Thoracic aorta (tissue), 2 donors: Measurements from ENCODE around the gene DENND2A. TPM values are rescaled to one million over a fixed set of nuclear protein-coding genes. Genes with fewer than 3 reads are reported as not detected.
"Not testable (repeated sequence)": the region's sequence is repeated elsewhere in the genome, so short reads cannot be mapped to it uniquely, and the experiment has no call there.

ENCODE experiments used
- ATAC-seq: fragments of 150-250 bp; one replicate; pipeline ENCODE4 v1.8.0; 2017; ENCODE audit warnings: low read depth; ENCODE audit not compliant: insufficient number of reproducible peaks, low FRiP score
- DNase-seq: peaks from one replicate; pipeline ENCODE4 v3.0.0-alpha.2; 2020; ENCODE audit warnings: low spot score
- H3K27ac ChIP-seq, 2 donors: fragments of 200-600 bp; sonication (generic); 1 replicate in 1 of 2; 2 replicates in 1 of 2; pipeline ENCODE4 v1.5.1; 2016; ENCODE audit warnings: mild to moderate bottlenecking in 2 of 2, moderate library complexity in 2 of 2
- H3K27me3 ChIP-seq: fragments of 200-600 bp; sonication (generic); replicated peaks from 2 replicates; pipeline ENCODE4 v1.6.0; 2016; ENCODE audit warnings: mild to moderate bottlenecking; ENCODE audit not compliant: insufficient read depth
- H3K36me3 ChIP-seq: fragments of 200-600 bp; sonication (generic); one replicate; pipeline ENCODE4 v1.5.1; 2016
- H3K4me1 ChIP-seq, 2 donors: fragments of 200-600 bp; sonication (generic); 1 replicate in 1 of 2; 2 replicates in 1 of 2; pipeline versions ENCODE4 v1.5.1 to v1.6.0; 2016; ENCODE audit warnings: low read depth in 2 of 2, mild to moderate bottlenecking in 1 of 2; ENCODE audit not compliant: control insufficient read depth in 1 of 2
- H3K4me3 ChIP-seq: fragments of 200-600 bp; sonication (generic); 2 replicates; pipeline ENCODE4 v1.5.1; 2016; ENCODE audit warnings: mild to moderate bottlenecking
- H3K9me3 ChIP-seq: fragments of 200-600 bp; sonication (generic); 2 replicates; pipeline ENCODE4 v1.5.1; 2016
- CTCF ChIP-seq: fragments of 200-600 bp; sonication (generic); IDR thresholded peaks from one replicate; pipeline ENCODE4 v1.5.1; 2019; ENCODE audit warnings: antibody characterized with exemption
- total RNA-seq, 2 donors: library from RNA; depleted of rRNA; stranded (reverse); fragments of >200 nt; gene quantifications; one replicate each; pipeline versions ENCODE4 v1.1.0 to v1.2.3, GENCODE V29; 2016

The DENND2A gene
- total RNA-seq, 2 donors from 2014 or later = 4.9 to 5.1 TPM

DNA sequence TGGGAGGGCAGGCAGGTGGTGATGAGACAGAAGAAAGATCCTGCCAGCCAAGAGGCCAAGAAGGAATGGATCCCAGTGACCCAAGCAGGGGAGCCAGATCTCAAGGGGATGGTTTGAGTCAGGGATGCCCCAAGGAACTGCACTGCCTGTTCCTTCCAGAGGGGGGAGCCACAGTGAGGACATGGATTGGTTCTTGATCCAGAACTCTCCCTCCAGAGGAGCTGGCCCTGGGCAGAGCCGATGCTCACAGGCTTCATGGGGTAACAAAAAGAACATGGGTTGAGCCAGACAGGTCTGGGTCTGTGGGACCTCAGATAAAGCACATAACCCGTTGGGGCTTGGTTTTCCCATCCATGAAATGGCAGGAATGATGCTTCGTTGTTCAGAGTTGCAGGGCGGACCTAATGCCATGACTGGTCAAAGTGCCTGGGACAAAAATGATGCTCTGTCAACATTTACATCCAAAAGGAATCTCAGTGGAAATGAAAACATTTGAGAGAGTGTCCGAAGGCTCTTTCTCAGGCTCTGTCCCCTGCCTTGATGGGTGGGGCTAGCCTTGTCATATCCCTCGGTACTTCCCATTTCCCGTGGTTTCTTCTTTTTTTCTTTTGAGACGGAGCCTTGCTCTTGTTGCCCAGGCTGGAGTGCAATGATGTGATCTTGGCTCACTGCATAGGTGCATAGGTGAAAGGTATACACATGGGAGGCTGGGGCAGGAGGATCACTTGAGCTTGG is 4.7 kb upstream of the DENND2A start:
- TF ChIP-seq CTCF = peak; percentile 15
- H3K4me1 ChIP-seq = peaks cover 3 to 5% of the 10 kb centered on the region in 2 donors
- H3K27ac ChIP-seq = no peak overlapping the region
- ATAC-seq (no peak), DNase-seq (no peak)
- no peaks in the 10 kb centered on the region for H3K27me3 ChIP-seq
- H3K9me3 ChIP-seq = no peaks in the 10 kb centered on the region
- no peaks in the 10 kb centered on the region for H3K36me3 ChIP-seq
- no peak overlapping the region for H3K4me3 ChIP-seq

DNA sequence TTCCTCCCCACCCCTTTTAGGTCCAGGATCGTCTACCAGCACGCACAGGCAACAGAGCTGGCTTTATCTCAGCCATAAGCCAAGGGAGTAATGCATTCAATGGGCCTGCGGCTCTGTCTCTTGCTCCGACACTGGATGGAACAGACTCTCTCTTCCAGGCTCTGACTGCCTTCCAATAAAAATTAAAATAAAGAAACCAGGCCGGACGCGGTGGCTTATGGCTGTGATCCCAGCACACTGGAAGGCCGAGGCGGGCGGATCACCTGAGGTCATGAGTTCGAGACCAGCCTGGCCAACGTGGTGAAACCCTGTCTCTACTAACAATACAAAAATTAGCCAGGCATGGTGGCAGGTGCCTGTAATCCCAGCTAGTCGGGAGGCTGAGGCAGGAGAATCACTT is 4.1 kb upstream of the DENND2A start:
- not testable (repeated sequence) for H3K4me1 ChIP-seq, H3K27ac ChIP-seq

GRCh38 chr7:140643416-140643815 is 2.8 kb upstream of the DENND2A start:
- Histone ChIP-seq H3K4me3 (no peak overlapping the region), H3K9me3 (no peaks in the 10 kb centered on the region), H3K27me3 (no peaks in the 10 kb centered on the region), H3K36me3 (no peaks in the 10 kb centered on the region), H3K27ac (no peak overlapping the region), H3K4me1 (peaks cover 3 to 15% of the 10 kb centered on the region in 2 donors)
- ATAC-seq (no peak), DNase-seq (no peak)
- no peak for TF ChIP-seq CTCF

More for the DNA sequence above, 4.1 kb upstream of the DENND2A start:
- H3K27me3 ChIP-seq, H3K36me3 ChIP-seq, DNase-seq, H3K9me3 ChIP-seq, H3K4me3 ChIP-seq, ATAC-seq: not testable (repeated sequence)

GRCh38 chr7:140641524-140642195 is 1.0 kb upstream of the DENND2A start:
- no peak for TF ChIP-seq CTCF
- H3K27me3 ChIP-seq = no peaks in the 10 kb centered on the region
- peaks cover 3 to 15% of the 10 kb centered on the region in 2 donors for H3K4me1 ChIP-seq
- no peak for ATAC-seq
- H3K36me3 ChIP-seq = no peaks in the 10 kb centered on the region
- no peaks in the 10 kb centered on the region for H3K9me3 ChIP-seq
- no peak overlapping the region for H3K27ac ChIP-seq
- no peak for DNase-seq
- peak overlapping the region; percentile 71 for H3K4me3 ChIP-seq

DNA sequence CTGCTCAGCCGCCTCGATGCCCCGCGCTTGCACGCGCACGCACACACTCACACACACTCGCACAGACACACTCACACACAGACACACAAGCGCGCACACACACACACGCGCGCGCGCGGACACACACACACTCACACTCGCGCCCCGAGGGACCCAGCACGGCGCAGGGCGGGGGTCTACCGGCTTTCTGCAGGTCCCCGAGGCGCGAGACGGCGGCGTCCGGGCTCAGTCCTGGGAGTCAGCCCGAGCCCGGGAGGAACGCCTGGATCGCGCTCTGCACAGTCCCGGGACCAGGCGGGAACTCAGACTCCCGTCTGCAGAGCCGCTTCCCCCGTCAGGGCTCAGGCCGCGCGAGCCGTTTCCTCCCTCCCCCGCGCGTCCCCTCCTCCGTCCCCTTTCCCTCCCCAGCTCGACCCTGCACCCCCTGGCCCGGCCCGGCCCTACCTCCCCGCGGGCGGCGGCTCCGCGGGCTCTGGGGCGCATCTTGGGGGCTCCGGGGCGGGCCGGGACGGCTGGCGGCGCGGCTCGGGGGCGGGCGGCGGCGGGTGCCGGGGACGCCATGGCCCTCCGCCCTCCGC is 464 bp downstream of the DENND2A start:
- no peak overlapping the region for H3K27ac ChIP-seq
- peak overlapping the region; percentile 72 for H3K4me3 ChIP-seq
- H3K36me3 ChIP-seq = no peaks in the 10 kb centered on the region
- H3K27me3 ChIP-seq = no peaks in the 10 kb centered on the region
- TF ChIP-seq CTCF = no peak
- ATAC-seq = no peak
- H3K9me3 ChIP-seq = no peaks in the 10 kb centered on the region
- no peak for DNase-seq
- H3K4me1 ChIP-seq = peaks cover 3 to 15% of the 10 kb centered on the region in 2 donors
